HG03342 (cell line): Measurements from ENCODE around the gene SERPING1.

ENCODE experiments used
- ATAC-seq: cut with Tn5 transposase; IDR thresholded peaks from one replicate; pipeline ENCODE4 v1.9.1; 2021; ENCODE audit warnings: mild to moderate bottlenecking, moderate library complexity; ENCODE audit not compliant: unreplicated experiment

Gene SERPING1

GRCh38 chr11:57597461-57597915, at the start of gene SERPING1:
SERPING1 (plus strand) TSS chr11:57597685; CDS start chr11:57598271, 586 bp downstream.
- no peak for ATAC-seq

- ATAC-seq, result peak; percentile 85
Observed at GRCh38 chr11:57547854-57548377, 49.6 kb upstream of the SERPING1 start.

- no peak for ATAC-seq
Observed at GRCh38 chr11:57549983-57550382, 47.5 kb upstream of the SERPING1 start.

GRCh38 chr11:57551941-57552340, 45.5 kb upstream of the SERPING1 start:
- no peak for ATAC-seq

- no peak for ATAC-seq
Observed at GRCh38 chr11:57552479-57552878, 45.0 kb upstream of the SERPING1 start.

GRCh38 chr11:57555393-57555792, 42.1 kb upstream of the SERPING1 start:
- ATAC-seq, result no peak

GRCh38 chr11:57556041-57556440, 41.4 kb upstream of the SERPING1 start:
- ATAC-seq, result no peak

GRCh38 chr11:57560146-57560545, 37.3 kb upstream of the SERPING1 start:
- no peak for ATAC-seq

- no peak for ATAC-seq
Observed at GRCh38 chr11:57562596-57562995, 34.9 kb upstream of the SERPING1 start.

- ATAC-seq, result peak; percentile 66
Observed at GRCh38 chr11:57566005-57566904, 31.2 kb upstream of the SERPING1 start.

GRCh38 chr11:57566905-57567514, 30.5 kb upstream of the SERPING1 start:
- ATAC-seq, result peak; percentile 12

- peak; percentile 65 for ATAC-seq
Observed at GRCh38 chr11:57567515-57568329, 29.8 kb upstream of the SERPING1 start, which contains the start of gene UBE2L6. UBE2L6 (minus strand) TSS chr11:57567672; CDS start chr11:57567611, 61 bp downstream.

GRCh38 chr11:57568330-57568766, 29.1 kb upstream of the SERPING1 start:
- peak; percentile 4 for ATAC-seq

- no peak for ATAC-seq
Observed at GRCh38 chr11:57571606-57572005, 25.9 kb upstream of the SERPING1 start.

GRCh38 chr11:57574061-57574460, 23.4 kb upstream of the SERPING1 start:
- ATAC-seq, result no peak

GRCh38 chr11:57584341-57584740, 13.1 kb upstream of the SERPING1 start:
- no peak for ATAC-seq

GRCh38 chr11:57585301-57585700, 12.2 kb upstream of the SERPING1 start:
- no peak for ATAC-seq

- ATAC-seq, result no peak
Observed at GRCh38 chr11:57586711-57587245, 10.7 kb upstream of the SERPING1 start.

- no peak for ATAC-seq
Observed at GRCh38 chr11:57588046-57588710, 9.3 kb upstream of the SERPING1 start.
